Activated CD8-positive, alpha-beta T cell treated with anti-CD3 and anti-CD28 coated beads for 36 hours (primary cell): Measurements from ENCODE around the gene ABCA4. TPM values are rescaled to one million over a fixed set of nuclear protein-coding genes. Genes with fewer than 3 reads are reported as not detected.
"Not testable (repeated sequence)": the region's sequence is repeated elsewhere in the genome, so short reads cannot be mapped to it uniquely, and the experiment has no call there.

Source experiments
- ATAC-seq: fragments of 200-7000 bp; cut with Tn5 transposase; one replicate; pipeline ENCODE4 v1.10.0; 2021; ENCODE audit warnings: mild to moderate bottlenecking, moderate library complexity
- CTCF ChIA-PET: fragments of 350-600 bp; sonication (Branson Sonifier 250); formaldehyde crosslinking; loops from one replicate; lab custom pipeline; 2021; ENCODE audit warnings: antibody characterized with exemption; lab: Charles Lee
- POLR2A ChIA-PET: fragments of 350-600 bp; sonication (Branson Sonifier 250); formaldehyde crosslinking; loops from one replicate; lab custom pipeline; 2021; ENCODE audit warnings: antibody characterized with exemption; lab: Charles Lee
- DNase-seq: peaks from one replicate; pipeline ENCODE4 v3.0.0-alpha.2; 2020
- H3K27ac Mint-ChIP-seq: one replicate; pipeline ENCODE4 v1.8.0; 2021; ENCODE audit warnings: mild to moderate bottlenecking, mixed read lengths
- H3K27me3 Mint-ChIP-seq: one replicate; pipeline ENCODE4 v1.8.0; 2021; ENCODE audit warnings: mixed read lengths
- H3K36me3 Mint-ChIP-seq: one replicate; pipeline ENCODE4 v1.8.0; 2021; ENCODE audit warnings: low read depth, mixed read lengths
- H3K4me1 Mint-ChIP-seq: one replicate; pipeline ENCODE4 v1.8.0; 2021; ENCODE audit warnings: low read depth, mixed read lengths
- H3K4me3 Mint-ChIP-seq: one replicate; pipeline ENCODE4 v1.8.0; 2021; ENCODE audit warnings: mild to moderate bottlenecking, moderate library complexity, mixed read lengths
- H3K9me3 Mint-ChIP-seq: one replicate; pipeline ENCODE4 v1.8.0; 2021; ENCODE audit warnings: mixed read lengths
- intact Hi-C: fragments of 100-400 bp; cut with micrococcal nuclease; formaldehyde crosslinking; loops from one replicate; pipeline ENCODE4 v1.10.0; 2022
- total RNA-seq, 2 experiments: library from RNA; stranded (reverse); gene quantifications; one replicate each; pipeline ENCODE4 v1.2.3, GENCODE V29; 2021
- TF ChIP-seq, protein P1 (sequence below): fragments of 200-600 bp; IDR thresholded peaks from one replicate; pipeline ENCODE4 v1.8.0; 2022; ENCODE audit warnings: antibody characterized with exemption, mild to moderate bottlenecking

Gene ABCA4
- total RNA-seq, 2 experiments from 2014 or later, result not detected

DNA sequence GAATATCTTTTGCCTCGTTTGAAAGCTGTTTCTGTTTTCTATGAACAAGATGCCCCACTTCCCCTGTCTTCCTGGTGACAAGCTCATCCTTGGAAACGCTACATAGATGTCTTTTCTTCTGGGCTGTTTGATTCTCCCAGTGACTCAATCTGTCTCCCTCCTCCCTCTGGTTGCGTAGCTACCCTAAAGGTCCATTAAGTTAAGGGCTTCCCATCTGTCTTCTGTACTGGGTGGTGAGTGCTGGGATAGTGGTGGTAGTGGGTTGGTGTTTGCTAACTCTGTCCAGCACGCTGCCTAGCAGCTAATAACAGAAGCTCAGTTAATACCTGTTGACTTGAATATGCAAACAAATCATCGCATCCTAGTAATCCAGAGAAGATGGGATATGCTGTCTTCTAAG, 161.5 kb downstream of the ABCA4 start:
- Mint-ChIP-seq H3K27ac (no peak overlapping the region), H3K27me3 (peaks cover 5% of the 10 kb centered on the region), H3K9me3 (peaks cover 17% of the 10 kb centered on the region), H3K36me3 (no peaks in the 10 kb centered on the region), H3K4me1 (peaks cover under 1% of the 10 kb centered on the region), H3K4me3 (no peak overlapping the region)
- no peak for ATAC-seq
- TF ChIP-seq, protein P1, sequence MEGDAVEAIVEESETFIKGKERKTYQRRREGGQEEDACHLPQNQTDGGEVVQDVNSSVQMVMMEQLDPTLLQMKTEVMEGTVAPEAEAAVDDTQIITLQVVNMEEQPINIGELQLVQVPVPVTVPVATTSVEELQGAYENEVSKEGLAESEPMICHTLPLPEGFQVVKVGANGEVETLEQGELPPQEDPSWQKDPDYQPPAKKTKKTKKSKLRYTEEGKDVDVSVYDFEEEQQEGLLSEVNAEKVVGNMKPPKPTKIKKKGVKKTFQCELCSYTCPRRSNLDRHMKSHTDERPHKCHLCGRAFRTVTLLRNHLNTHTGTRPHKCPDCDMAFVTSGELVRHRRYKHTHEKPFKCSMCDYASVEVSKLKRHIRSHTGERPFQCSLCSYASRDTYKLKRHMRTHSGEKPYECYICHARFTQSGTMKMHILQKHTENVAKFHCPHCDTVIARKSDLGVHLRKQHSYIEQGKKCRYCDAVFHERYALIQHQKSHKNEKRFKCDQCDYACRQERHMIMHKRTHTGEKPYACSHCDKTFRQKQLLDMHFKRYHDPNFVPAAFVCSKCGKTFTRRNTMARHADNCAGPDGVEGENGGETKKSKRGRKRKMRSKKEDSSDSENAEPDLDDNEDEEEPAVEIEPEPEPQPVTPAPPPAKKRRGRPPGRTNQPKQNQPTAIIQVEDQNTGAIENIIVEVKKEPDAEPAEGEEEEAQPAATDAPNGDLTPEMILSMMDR, result no peak
- DNase-seq, result no peak
- intact Hi-C loops, result no loop called here
- CTCF ChIA-PET, result interaction anchor here (1.1 kb wide), 1 partner anchor 21 kb away, joined by 3 read pairs; no protein-coding TSS in a partner anchor
- POLR2A ChIA-PET, result no interaction called here

DNA sequence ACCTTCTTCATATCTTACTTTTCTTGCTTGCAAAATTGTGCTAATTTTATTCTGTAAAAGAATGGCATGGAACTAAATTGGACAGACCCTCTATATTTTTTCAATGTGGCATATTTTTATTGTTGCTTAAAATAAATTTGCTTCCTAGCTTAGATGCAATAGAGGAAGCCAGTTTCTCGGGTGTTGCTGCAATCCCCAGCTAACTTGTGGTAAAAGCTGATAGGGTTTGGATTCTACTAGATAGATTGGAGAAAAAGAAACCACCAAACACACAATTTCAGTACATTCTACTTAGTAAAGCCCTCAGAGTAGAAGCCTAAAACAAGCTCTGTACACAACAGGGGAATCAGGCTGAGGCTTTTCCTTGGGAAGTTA, 162.2 kb downstream of the ABCA4 start:
- Mint-ChIP-seq H3K27ac (no peak overlapping the region), H3K9me3 (peaks cover 17% of the 10 kb centered on the region), H3K4me1 (no peaks in the 10 kb centered on the region), H3K36me3 (no peaks in the 10 kb centered on the region), H3K27me3 (peaks cover 4% of the 10 kb centered on the region), H3K4me3 (no peak overlapping the region)
- ChIA-PET POLR2A (no interaction called here), CTCF (interaction anchor here (1.1 kb wide), 1 partner anchor 21 kb away, joined by 3 read pairs; no protein-coding TSS in a partner anchor)
- DNase-seq (no peak), ATAC-seq (no peak)
- intact Hi-C loops, result no loop called here
- TF ChIP-seq, protein P1, result no peak

DNA sequence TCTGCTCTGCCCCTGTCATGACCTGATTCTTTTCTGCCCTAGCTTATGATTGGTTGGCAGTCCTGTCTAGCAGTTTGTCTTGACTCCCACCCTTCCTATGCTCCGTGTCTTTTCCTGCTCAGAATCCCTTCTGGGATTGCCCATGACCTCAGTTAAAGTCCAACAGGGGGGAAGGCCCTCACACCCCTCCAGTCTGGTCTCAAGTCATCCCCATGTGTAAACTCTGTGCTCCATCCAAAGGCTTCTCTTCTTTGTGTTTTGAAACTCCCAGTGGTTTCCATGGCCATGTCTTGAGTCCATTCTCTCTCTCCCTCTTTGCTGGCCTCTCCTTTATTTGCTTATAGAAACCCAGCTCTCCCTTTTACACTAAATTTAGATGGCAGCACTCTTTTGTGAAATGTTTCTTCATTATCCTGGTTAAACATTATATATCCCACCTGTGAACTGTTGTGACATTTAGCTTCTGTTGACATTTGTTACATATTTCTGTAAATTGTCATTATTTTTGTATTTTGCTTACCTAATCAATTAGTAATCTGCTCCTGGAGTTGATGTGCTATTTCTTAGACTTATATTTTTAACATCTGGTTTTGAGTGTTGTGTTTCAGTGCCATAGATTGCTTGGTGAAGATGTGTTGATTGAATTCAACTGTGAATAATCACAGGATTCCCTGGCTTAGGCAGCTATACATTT, 162.8 kb downstream of the ABCA4 start:
- Mint-ChIP-seq H3K4me1 (no peaks in the 10 kb centered on the region), H3K36me3 (no peaks in the 10 kb centered on the region), H3K27me3 (peaks cover 4% of the 10 kb centered on the region), H3K27ac (no peak overlapping the region), H3K9me3 (peaks cover 18% of the 10 kb centered on the region), H3K4me3 (no peak overlapping the region)
- TF ChIP-seq, protein P1, result no peak
- ATAC-seq, result no peak
- DNase-seq, result no peak
- intact Hi-C loops, result no loop called here
- ChIA-PET CTCF (no interaction called here), POLR2A (interaction anchor here (1.1 kb wide), 1 partner anchor 10 kb away, joined by 3 read pairs; no protein-coding TSS in a partner anchor)

DNA sequence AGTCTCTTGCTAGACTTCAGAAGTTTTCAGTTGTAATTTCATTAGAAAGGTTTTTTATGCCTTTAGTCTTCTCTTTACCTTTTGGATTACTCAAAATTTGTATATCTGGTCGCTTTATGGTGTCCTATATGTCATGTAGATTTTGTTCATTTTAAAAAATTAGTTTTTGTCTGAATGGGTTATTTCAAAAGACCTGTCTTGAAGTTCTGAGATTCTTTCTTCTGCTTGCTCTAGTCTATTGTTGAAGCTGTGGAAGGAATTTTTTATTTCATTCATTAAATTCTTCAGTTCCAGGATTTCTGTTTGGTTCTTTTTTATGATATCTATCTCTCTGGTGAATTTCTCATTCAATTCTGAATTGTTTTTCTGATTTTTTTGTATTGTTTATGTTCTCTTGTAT, 165.2 kb downstream of the ABCA4 start:
- no peak for ATAC-seq
- peaks cover 4% of the 10 kb centered on the region for H3K27me3 Mint-ChIP-seq

DNA sequence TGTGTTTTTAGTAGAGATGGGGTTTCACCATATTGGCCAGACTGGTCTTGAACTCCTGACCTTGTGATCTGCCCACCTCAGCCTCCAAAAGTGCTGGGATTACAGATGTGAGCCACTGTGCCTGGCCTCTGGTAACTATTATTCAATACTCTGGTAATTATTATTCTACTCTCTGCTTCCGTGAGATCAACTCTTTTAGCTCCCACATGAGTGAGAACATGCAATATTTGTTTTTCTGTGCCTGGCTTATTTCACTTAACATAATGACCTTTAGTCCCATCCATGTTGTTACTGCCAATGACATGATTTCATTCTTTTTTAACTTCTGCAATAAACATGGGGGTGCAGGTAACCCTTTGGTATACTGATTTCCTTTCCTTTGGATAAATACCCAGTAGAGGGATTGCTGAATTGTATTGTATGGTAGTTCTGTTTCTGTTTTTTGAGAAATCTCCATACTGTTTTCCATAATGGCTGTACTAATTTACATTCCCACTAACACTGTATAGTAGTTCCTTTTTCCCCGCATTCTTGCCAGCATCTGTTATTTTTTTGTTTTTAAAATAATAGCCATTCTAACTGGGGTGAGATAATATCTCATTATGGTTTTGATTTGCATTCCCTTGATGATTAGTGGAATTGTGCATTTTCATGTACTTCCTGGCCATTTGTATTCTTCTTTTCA, 173.8 kb downstream of the ABCA4 start:
- CTCF ChIA-PET, intact Hi-C loops, H3K27me3 Mint-ChIP-seq, H3K27ac Mint-ChIP-seq, DNase-seq, POLR2A ChIA-PET, H3K9me3 Mint-ChIP-seq, ATAC-seq, H3K36me3 Mint-ChIP-seq, H3K4me3 Mint-ChIP-seq, H3K4me1 Mint-ChIP-seq: not testable (repeated sequence)

More for the DNA sequence above, 165.2 kb downstream of the ABCA4 start:
- ChIA-PET POLR2A (no interaction called here), CTCF (no interaction called here)
- Mint-ChIP-seq H3K36me3 (peaks cover 2% of the 10 kb centered on the region), H3K4me3 (no peak overlapping the region), H3K27ac (no peak overlapping the region), H3K4me1 (no peaks in the 10 kb centered on the region), H3K9me3 (peaks cover 27% of the 10 kb centered on the region)
- no peak for DNase-seq
- intact Hi-C loops, result no loop called here
- TF ChIP-seq, protein P1, result no peak

Other genes starting within 250 kb of the ABCA4 start
- gene DNTTIP2, start 241.9 kb downstream of the ABCA4 start, total RNA-seq, result 10 to 100 TPM; 81.7 to 82.2 TPM
- gene GCLM, start 211.7 kb downstream of the ABCA4 start, total RNA-seq, result 10 to 100 TPM; 25.3 to 26.4 TPM
- not detected for gene ARHGAP29, start 116.4 kb upstream of the ABCA4 start, total RNA-seq